Lower lobe of right lung (tissue), 2 donors: ENCODE data around the gene RB1. TPM values are rescaled to one million over a fixed set of nuclear protein-coding genes. Genes with fewer than 3 reads are reported as not detected.

Source experiments
- ATAC-seq, 2 donors: fragments of 200-7000 bp; cut with Tn5 transposase; one replicate each; pipeline ENCODE4 v1.9.1; 2020 to 2022; ENCODE audit warnings: mild to moderate bottlenecking in 2 of 2, moderate library complexity in 2 of 2
- DNase-seq: peaks from one replicate; pipeline ENCODE4 v3.0.0-alpha.2; 2020
- H3K27ac ChIP-seq: fragments of 200-600 bp; one replicate; pipeline ENCODE4 v1.8.0; 2022
- H3K27me3 ChIP-seq: fragments of 200-600 bp; one replicate; pipeline ENCODE4 v1.8.0; 2022; ENCODE audit warnings: low read depth
- H3K36me3 ChIP-seq: fragments of 200-600 bp; one replicate; pipeline ENCODE4 v1.8.0; 2022; ENCODE audit warnings: mild to moderate bottlenecking
- H3K4me1 ChIP-seq: fragments of 200-600 bp; one replicate; pipeline ENCODE4 v1.8.0; 2022
- H3K4me3 ChIP-seq: fragments of 200-600 bp; one replicate; pipeline ENCODE4 v1.8.0; 2022; ENCODE audit warnings: mild to moderate bottlenecking
- H3K9me3 ChIP-seq: fragments of 200-600 bp; one replicate; pipeline ENCODE4 v1.8.0; 2022
- intact Hi-C: fragments of 100-400 bp; cut with DNase I; formaldehyde crosslinking; loops from one replicate; pipeline ENCODE4 v1.11.0; 2022
- total RNA-seq: library from RNA; stranded (reverse); fragmentation: NEBNext Ultra II Directional; extraction: Animal tissue kit (Norgen Biotek cat#: 25700); gene quantifications from one replicate; pipeline ENCODE4 v1.2.1, GENCODE V29; 2021
- TF ChIP-seq, protein P1 (sequence below): fragments of 200-600 bp; IDR thresholded peaks from one replicate; pipeline ENCODE4 v1.8.0; 2022; ENCODE audit warnings: antibody characterized with exemption, mild to moderate bottlenecking
- donor health status: DM: no; HTN: yes; CAD: no; lungs with severe emphysema.

The RB1 gene
- total RNA-seq, 1 donor from 2014 or later, result 38.1 TPM

DNA sequence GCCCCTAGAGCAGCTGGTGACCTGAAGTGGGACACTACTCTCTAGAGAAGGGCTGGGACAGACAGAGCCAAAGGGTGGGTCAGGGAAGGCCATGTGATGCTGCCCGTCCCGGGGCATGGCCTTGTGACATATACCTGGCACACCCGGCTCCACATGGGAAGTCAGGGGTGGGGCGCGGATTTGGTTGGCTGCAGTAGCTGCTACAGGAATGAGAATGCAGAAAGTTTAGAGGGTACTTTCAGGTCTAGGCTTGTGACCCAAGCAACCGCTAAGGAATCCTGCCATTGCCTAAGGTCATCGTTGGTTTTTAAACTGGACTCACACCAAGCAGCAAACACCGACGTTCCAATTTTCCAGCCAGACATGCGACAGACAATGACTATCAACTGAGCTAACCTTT lies 203.5 kb downstream of the RB1 start:
- H3K27me3 ChIP-seq, result no peaks in the 10 kb centered on the region
- no peak overlapping the region for H3K4me3 ChIP-seq
- intact Hi-C loops, result no loop called here
- ATAC-seq (peak in 1 of 2 donors; percentile 15), DNase-seq (no peak)
- H3K36me3 ChIP-seq, result peaks cover 6% of the 10 kb centered on the region
- peak overlapping the region; percentile 80 for H3K27ac ChIP-seq
- H3K4me1 ChIP-seq, result peaks cover 32% of the 10 kb centered on the region
- H3K9me3 ChIP-seq, result no peaks in the 10 kb centered on the region
- TF ChIP-seq, protein P1, sequence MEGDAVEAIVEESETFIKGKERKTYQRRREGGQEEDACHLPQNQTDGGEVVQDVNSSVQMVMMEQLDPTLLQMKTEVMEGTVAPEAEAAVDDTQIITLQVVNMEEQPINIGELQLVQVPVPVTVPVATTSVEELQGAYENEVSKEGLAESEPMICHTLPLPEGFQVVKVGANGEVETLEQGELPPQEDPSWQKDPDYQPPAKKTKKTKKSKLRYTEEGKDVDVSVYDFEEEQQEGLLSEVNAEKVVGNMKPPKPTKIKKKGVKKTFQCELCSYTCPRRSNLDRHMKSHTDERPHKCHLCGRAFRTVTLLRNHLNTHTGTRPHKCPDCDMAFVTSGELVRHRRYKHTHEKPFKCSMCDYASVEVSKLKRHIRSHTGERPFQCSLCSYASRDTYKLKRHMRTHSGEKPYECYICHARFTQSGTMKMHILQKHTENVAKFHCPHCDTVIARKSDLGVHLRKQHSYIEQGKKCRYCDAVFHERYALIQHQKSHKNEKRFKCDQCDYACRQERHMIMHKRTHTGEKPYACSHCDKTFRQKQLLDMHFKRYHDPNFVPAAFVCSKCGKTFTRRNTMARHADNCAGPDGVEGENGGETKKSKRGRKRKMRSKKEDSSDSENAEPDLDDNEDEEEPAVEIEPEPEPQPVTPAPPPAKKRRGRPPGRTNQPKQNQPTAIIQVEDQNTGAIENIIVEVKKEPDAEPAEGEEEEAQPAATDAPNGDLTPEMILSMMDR, result no peak

DNA sequence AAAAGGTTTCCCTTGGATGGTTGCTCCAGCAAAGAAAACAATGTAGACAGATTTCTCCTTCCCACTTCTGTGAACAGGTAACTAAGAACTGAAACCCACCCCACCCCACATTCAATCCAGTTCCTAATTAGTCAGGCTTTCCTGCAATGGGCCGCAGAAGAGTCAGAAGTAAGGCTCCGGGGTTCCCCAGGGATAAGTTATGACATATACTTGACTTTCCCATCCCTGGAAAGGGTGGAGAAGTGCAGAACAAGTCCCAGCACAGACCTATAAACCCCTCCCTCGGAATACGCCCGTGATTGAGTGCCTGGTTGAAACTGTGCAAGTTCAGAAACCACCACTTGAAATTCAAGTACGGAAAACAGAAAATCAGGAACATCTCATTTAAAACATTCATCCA lies 204.5 kb downstream of the RB1 start:
- no peak for ATAC-seq
- TF ChIP-seq, protein P1, result no peak
- Histone ChIP-seq H3K4me3 (no peak overlapping the region), H3K36me3 (peaks cover 8% of the 10 kb centered on the region), H3K4me1 (peaks cover 32% of the 10 kb centered on the region), H3K27ac (no peak overlapping the region), H3K27me3 (no peaks in the 10 kb centered on the region), H3K9me3 (no peaks in the 10 kb centered on the region)
- no peak for DNase-seq
- intact Hi-C loops, result no loop called here

DNA sequence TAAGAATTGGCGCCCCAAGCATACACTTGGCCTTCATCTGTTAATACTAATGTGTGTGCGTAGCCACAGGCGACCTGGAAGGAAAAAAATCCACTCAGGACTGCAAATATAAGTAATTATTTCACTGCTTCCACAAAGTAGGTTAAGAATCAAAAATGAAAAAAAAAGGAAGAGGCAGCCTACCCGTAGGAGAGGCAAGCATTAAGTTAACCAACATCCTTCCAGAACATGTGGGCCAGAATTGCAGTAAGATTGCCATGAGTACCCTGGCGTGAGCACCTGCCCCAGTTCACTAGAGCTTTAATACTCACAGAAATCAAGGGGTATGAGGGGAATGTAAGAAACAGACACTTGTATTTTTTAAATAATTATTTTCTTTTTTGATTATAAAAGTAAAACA lies 207.1 kb downstream of the RB1 start:
- ATAC-seq (no peak), DNase-seq (no peak)
- H3K4me1 ChIP-seq, result peaks cover 23% of the 10 kb centered on the region
- H3K36me3 ChIP-seq, result peaks cover 8% of the 10 kb centered on the region
- intact Hi-C loops, result no loop called here
- no peaks in the 10 kb centered on the region for H3K27me3 ChIP-seq
- H3K9me3 ChIP-seq, result no peaks in the 10 kb centered on the region
- H3K27ac ChIP-seq, result no peak overlapping the region
- TF ChIP-seq, protein P1, result no peak
- no peak overlapping the region for H3K4me3 ChIP-seq

DNA sequence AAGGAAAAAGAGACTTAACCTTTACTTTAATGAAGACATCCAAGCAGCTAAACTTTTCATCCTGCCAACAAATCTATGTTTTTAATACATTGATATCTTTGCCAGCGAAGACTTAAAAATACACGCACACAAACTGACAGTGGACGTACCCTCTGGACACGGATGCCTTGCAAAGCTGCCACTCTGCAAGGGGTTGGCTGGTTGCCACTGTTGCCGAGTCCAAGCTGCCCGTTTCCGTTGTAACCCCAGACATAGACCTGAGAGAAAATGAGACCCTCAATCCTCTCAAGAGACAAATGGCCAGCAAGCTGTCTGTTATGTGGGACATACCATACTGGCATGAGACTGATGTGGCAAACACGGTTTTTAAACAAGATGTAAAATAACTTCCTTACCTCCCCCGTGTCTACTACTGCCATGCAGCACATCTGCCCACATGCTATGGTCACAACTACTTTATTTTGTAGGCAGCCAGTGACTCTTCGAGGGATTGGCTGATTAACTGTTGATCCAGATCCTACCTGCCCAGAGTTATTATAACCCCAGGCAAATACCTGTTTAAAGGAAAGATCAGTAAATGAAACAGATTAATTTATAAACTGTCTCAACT lies 208.2 kb downstream of the RB1 start:
- peaks cover 8% of the 10 kb centered on the region for H3K36me3 ChIP-seq
- DNase-seq, result no peak
- H3K4me3 ChIP-seq, result no peak overlapping the region
- TF ChIP-seq, protein P1, result no peak
- H3K27me3 ChIP-seq, result no peaks in the 10 kb centered on the region
- no peak overlapping the region for H3K27ac ChIP-seq
- no peak for ATAC-seq
- intact Hi-C loops, result no loop called here
- peaks cover 13% of the 10 kb centered on the region for H3K4me1 ChIP-seq
- H3K9me3 ChIP-seq, result no peaks in the 10 kb centered on the region

DNA sequence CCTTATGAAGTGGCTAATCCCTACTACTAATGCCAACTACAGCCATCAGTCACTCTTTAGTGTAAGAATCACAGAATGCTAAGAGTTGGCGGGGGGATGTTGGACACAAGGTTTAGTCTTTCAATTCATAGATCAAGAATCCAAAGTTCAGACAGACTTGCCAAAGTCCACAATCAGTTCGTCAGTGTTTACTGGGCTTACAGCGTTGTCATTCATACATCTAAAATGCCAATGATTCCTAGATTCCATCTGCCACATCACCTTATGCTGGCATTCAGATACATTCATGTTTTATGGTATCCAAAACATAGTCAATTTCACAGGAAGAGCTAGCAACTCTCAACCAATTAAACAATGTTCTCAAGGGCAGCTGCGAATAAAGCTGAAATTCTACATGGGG lies 211.2 kb downstream of the RB1 start:
- Histone ChIP-seq H3K27ac (no peak overlapping the region), H3K4me3 (no peak overlapping the region), H3K4me1 (peaks cover 5% of the 10 kb centered on the region), H3K9me3 (no peaks in the 10 kb centered on the region), H3K36me3 (peaks cover 8% of the 10 kb centered on the region), H3K27me3 (no peaks in the 10 kb centered on the region)
- TF ChIP-seq, protein P1, result no peak
- intact Hi-C loops, result no loop called here
- DNase-seq (no peak), ATAC-seq (no peak)
